HG02610 (cell line): ENCODE measurements around the gene LTBP1.
"Not testable (repeated sequence)": the region's sequence is repeated elsewhere in the genome, so short reads cannot be mapped to it uniquely, and the experiment has no call there.

Experiments used
- ATAC-seq: cut with Tn5 transposase; IDR thresholded peaks from one replicate; pipeline ENCODE4 v1.9.1; 2021; ENCODE audit warnings: mild to moderate bottlenecking, moderate library complexity; ENCODE audit not compliant: unreplicated experiment

The LTBP1 gene

DNA sequence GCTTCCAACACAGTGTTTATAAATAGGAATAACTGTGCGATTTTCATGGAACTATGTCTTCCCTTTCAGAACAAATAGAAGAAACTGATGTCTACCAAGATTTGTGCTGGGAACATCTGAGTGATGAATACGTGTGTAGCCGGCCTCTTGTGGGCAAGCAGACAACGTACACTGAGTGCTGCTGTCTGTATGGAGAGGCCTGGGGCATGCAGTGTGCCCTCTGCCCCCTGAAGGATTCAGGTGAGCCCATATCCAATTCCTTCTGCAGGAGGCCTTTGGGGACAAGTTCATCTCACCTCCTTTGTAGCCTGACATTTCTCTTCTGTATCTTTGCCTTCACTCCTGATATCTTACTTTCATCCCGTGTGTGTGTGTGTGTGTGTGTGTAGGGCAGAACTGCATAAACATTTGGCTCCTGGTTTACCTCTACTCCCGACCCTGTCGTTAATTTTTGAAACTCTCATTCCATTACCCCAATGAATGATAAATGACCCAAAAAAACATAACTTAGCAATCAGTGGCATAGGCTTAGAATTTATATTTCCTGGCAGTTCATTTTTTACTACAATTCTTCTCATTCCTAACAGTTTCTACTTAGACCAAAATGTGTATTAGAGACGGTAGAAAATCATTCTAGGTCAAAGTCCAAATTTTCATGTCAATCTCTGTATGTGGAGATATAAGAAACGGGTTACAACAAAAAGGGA lies 418.7 kb downstream of the LTBP1 start:
- no peak for ATAC-seq

DNA sequence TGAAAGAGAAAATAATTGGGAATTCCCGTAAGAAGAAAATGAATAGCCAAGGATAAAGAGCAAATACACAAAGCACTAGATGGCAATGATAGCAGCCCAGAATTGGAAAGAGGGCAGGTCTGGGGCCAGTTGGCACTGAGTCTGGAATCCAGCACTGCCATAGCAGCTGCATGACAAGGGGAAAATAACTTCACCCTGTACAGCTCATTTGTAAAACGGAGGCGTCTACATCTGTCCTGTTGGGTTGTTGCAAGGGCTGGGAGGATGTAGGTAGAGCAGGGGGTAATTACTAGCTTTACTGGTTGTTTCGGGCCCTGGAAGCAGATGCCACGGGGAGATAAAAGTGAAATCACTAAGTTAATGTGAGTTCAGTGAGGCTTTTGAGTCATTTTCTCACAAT lies 419.7 kb downstream of the LTBP1 start:
- ATAC-seq = no peak

DNA sequence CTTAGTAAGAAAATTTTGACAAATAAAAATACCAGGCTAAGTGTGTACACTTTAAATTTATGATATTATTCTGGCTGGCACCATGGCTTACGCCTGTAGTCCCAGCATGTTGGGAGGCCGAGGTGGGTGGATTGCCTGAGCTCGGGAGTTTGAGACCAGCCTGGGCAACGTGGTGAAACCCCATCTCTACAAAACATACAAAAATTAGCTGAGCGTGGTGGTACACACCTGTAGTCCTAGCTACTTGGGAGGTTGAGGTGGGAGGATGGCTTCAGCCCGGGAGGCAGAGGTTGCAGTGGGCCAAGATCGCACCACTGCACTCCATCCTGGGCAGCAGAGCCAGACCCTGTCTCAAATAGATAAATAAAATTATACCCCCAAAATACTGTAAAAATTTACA lies 421.8 kb downstream of the LTBP1 start:
- ATAC-seq = not testable (repeated sequence)

DNA sequence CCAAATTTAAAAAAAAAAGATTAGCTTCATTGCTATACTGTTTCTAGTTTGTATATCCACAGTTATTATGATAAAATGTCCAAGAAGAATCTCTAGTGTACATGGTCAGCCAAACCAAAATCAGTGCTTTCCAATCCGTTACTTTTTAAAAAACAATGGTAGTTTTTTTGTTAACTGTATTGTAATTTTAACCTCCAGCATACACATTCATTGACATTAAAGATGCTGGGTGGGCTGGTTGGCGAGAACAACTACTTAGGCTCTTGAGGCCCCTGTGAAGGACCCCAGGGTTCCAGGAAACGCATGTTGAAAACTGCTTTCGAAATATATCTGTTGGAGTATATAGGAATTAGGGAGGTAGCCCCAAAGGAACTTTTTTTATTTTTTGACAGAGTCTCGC lies 422.4 kb downstream of the LTBP1 start:
- ATAC-seq = no peak

DNA sequence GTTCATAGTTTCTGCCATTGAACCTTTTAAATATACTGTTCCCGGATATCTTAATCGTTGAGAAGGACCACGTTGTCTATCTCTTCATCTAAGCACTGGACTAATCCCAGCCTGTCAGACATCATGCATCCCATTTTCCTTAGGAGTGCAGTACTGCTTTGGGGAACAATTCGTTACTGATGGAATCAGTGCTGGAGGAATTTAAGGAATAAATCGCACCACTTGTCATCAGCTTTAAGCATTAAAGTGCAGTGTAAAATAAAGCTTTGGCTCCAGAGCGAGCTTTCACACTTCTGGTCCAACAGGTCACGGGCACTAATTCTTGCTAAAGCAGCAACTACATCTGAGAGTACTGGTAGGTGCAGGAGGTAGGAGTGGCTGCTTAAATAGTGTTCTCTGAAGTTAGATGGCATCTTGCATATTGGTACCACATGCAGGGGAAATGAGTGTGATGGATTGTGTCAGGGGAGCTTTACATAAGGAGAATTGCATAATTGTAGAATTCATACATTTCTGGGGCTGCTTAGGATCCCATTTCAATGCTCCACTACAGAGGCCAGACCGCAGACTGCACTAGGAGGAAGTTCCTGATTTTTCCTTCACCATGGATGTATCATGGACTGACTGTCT lies 424.0 kb downstream of the LTBP1 start:
- ATAC-seq = no peak

DNA sequence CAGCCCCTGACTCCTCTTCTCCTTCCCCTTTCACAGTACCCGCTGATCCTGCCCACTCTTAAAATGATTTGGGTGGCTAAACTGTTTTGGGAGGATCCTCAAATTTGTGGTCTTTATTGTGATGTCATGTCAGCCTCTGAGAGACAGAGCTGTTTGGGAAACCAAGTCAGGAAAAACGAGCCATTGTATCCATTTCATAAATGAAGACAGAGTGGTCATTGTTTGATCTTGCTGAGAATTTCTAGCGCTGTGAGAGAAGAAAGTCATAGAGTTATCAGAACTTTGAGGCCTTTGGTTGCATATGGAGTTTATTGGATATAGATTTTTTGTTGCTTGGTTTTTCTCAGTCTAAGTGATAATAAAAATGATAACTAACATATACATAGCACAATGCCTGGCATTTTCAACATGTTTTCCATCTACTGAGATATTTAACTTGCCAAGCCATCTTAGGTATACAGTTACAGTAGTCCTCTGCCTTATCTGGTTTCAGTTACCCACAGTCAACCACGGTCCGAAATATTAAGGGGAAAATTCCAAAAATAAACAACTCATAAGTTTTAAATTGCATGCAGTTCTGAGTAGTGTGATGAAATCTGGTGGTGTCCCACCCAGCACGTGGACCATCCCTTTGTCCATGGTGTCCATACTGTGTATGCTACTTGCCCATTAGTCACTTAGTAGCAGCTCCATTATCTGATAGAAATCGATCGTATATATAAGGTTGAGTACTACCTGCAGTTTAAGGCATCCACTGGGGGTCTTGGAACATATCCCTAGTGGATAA lies 424.7 kb downstream of the LTBP1 start:
- no peak for ATAC-seq

DNA sequence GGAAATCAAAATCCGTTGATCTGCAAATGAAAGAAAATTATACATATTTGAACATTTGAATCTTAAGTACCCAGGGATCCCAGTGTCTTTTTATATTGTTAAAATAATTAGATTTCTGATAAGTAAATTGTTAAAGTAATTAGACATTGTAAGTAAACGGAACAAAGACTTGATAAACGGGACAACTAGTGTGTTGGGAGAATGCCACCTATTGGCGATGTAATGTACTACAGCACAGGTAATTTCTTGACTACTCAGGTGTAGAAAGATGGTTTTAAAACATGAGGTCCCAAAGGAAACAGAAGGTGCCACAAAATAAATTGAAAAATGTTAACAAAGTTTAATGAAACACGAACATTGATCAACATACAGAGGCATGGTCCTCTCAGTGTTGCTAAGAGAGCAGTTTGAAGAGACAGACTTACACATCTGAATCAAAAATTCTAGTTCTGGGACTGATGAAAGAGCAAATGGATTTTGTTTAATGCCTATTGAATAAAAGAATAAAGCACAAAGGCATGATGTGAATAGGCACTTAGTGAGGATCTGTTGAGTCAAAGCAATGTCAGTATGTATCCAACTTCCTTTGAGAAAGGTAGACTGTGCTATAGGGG lies 426.3 kb downstream of the LTBP1 start:
- ATAC-seq = no peak

DNA sequence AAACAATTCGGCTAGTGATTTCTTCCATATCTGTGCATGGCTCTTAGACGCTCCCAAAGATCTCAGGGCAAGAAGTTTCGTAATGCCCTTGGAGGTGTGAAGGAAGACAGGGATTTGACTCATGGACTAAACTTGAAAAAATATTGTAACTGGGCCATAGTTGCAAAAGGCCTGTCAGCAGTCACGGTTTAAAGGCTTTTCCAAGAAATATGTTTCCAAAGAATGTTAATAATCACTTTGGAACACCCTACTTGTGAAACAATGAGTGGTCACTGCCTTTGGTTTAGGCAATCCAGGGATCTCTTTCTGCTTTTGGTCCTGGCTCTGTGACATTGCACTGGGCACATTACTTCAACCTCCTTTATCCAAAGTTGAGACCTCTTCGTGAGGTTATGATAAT lies 427.2 kb downstream of the LTBP1 start:
- no peak for ATAC-seq

DNA sequence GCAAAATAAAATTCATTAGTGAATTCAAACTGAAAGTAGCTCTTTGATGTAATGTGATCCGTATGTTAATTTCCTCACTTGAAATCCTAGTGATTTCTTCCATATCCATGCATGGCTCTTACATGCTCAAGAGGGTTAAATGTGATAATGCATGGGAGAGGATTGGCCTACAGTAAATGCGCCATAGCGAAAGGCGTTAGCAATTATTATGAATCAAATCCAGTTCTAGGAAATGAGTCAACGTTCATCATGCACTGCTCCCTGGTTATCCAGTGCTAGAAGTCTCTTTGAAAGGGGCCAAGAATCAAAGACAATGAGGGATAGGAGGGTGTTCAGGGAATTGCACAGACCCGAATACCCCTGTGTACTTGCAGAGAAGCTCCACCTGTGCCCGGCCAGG lies 428.3 kb downstream of the LTBP1 start:
- ATAC-seq = no peak

DNA sequence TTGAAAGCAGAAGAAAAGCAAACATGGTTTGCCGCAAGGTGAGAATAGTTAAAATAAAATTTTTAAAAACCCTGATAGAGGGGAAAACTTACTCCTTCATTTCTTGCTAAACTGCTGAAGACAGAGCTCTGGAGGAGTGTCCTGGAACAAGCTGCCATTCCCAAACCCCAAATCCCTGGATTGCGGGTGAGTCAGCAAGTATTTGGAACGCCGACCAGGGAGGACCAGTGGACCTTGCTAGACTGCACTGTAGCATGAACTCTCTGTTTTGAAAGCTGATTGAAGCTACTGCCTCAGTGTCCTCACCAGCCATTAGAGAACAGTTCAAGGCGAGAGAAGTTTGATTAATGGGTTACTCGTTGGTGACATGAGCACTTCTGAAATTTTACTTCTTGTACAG lies 430.3 kb downstream of the LTBP1 start:
- ATAC-seq = no peak

DNA sequence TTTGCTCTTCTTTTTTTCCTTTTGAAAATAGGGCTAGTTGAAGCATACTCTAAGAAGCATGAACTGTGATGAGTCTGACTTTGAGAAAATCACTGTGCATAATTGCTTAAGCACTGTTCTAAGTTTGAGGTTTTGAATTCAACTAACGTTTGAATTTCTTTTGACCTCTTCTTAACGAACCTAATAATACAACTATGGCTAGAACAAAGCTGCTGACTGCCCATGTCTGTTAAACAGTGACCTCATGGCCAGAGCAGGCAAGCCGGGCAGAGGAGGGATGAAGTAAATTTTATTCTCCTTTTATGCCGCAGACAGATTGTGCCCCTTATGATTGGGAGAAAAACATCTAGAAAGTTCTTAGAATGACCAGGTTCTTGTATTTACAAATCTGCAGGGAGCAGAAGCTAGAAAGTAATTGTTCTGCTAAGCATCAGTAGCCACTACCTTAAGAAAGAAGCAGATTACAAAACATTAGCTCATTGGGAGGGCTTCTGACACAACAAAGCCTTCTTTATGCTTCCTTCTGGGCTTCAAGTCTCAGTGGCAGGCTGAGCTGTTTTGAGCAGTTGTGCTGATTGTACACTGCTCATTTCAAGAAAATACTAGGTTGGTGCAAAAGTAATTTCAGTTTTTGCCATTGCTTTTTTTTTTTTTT lies 431.9 kb downstream of the LTBP1 start:
- no peak for ATAC-seq

DNA sequence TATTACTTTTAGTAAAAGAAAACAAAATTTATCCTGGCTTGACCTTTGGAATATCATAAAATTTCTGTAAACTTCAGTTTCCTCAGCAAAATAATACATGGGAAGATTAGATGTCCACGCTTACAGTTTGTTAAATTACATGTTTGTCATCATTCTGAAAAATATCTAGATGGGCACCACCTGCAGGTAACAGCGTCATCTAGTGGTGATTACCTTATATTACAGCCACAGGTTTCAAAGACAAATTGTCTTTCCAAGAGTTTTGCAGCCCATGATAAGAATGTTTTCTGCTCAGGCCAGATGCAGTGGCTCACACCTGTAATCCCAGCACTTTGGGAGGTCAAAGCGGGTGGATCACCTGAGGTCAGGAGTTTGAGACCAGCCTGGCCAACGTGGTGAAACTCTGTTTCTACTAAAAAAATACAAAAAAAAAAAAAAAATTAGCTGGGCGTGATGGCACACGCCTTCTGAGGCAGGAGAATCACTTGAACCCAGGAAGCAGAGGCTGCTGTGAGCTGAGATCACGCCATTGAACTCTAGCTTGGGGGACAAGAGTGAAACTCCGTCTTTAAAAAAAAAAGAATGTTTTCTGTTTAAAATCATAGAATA lies 433.4 kb downstream of the LTBP1 start:
- ATAC-seq = no peak

DNA sequence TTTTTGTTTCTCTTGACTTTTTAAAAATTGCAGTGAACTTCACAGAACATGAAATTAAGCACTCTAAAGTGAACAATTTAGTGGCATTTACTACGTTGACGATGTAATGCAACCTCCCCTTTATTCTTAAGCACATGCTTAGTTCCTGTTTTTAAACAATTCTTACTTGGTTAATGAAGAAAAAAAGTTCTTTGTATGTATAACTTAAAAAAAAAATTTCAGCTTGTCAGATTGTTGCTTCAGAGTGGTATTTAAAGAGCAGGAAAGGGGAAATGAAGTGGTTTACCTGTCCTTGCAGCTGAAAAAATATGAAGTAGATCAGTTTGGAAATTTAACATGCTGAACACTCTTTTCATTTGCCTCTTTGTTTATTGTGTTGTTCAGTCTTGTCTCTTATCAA lies 434.0 kb downstream of the LTBP1 start:
- no peak for ATAC-seq

DNA sequence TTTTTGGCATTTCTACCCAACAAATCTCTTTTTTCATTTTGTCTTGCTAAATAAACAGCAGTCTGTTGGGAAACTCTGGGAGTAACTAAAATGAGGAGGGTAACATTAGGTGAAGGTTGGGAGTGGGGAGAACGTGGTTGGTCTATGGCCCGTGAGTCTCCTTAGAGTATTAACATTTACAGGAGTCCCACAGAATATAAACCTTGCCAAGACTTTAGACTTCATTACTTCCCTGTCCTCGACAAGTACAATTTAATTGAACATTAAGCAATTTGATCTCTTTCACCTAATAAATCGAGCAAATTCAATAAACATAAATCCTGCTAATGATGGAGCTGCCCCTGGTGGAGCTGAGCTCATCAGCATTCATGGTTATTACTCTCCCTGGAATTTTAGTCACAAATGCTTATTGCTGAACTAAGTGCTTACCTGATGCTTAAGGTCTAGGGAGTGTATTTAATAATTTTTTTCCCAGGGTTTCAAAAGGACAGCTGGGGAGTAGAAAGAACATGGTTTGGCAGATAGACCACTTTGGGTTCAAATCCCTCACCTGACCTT lies 434.6 kb downstream of the LTBP1 start:
- ATAC-seq = no peak

DNA sequence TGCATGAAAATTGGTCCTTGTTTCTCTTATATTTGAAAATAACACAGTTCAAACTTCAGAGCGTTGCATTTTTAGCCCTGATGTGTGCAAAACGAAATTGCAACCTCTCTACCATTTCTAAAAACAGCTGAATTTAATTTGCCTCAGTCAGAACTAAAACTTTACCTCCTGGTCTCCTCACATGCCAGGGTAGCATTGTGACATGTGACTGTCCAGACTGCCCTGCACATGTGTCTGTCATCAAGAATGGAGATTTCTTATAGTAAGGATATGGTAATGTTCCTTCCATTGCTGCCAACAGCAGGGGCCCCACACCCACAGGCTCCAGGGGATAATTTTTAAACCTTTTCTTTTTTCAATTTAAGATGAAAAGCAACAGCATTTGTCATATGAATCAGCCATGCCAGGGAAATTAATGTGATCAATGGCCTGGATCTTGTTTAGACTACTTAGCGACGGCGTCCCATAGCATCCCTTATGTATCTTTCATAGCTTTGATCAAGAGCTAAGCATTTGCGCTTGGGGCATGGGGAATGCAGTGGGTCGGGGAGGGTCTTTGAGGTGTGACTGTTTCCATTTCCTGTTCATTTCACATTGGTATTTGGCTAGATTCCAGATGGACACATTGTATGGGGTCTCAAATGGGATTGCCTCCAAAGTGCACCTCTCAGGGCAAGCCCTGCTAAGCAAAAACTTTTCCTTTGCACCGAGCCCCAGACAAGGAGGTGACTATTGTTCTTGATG lies 437.3 kb downstream of the LTBP1 start:
- ATAC-seq = no peak

DNA sequence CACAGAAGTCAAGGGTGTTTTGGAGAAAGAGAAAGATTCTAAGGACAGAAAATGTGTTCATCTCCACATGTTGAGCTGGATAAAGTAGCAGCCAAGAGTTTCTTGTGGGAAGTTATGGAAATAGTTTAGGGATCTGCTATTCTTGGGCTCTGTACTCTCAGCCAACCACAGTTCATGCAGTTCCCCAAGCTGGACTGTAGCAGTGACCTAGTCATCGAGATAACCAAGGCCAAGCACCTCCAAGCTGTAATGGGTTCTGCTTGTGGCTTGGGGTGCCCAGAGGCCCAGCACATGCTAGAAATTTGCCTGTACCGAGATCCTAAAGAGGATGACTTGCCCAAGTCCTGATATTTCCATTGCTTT lies 437.8 kb downstream of the LTBP1 start:
- ATAC-seq = no peak

DNA sequence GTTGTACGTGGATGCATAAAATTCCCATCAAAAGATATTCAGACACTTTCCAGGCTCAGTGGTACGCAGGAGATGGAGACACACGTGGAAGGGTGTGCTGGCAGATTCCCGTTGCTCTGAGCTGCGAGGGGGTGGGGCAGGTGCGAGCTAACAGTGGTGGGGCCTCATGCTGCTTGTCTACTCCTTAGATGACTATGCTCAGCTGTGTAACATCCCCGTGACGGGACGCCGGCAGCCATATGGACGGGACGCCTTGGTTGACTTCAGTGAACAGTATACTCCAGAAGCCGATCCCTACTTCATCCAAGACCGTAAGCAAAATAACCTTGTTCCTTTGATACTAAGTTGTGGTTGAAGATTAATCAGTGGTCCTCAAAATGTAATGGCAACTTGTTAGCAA lies 442.2 kb downstream of the LTBP1 start:
- ATAC-seq = no peak

DNA sequence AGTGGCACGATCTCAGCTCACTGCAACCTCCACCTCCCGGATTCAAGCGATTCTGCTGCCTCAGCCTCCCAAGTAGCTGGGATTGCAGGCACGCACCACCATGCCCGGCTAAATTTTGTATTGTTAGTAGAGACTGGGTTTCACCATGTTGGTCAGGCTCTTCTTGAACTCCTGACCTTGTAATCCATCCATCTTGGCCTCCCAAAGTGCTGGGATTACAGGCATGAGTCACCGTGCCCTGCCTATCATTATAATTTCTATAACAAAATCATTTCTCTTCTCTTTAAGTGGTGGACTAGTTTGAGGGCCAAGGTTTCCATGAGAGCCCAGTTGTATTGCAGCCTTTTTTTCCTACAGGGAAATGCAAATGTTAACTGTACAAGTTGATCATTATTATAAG lies 442.9 kb downstream of the LTBP1 start:
- not testable (repeated sequence) for ATAC-seq

DNA sequence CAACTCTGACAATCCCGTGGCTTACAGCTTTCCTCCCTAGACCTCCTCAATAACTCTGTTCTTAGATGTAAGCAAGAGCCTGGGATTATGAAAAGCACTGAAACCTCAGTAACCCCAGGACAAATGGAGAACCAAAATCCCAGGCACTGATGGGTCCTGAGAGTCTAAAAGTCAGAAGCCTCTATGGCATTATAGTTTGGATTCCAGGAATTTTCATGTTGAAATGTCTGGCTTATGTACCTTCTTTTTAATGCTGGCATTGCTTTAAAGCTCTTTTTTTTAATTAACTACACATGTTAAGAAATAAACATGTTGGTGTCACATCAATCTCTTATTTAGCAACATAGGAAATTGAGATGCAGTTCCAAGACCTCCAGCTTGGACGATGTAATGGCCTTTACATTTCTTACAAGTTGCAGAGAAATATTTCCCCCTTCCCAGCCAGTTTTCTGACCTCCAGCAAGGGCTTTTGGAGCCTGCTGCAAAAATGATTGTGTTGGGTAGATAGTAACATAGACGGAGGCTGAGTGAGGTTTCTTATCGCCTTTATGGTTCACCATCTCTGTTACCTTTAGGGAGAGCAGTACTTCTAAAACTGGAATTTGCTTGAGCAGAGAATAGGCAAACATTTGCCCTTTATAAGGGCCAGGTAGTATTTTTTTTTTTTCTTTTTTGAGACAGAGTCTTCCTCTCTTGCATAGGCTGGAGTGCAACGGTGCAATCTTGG lies 444.9 kb downstream of the LTBP1 start:
- no peak for ATAC-seq
